Upper lobe of right lung (tissue), 1 donor: ENCODE data around the gene BBS4. TPM values are rescaled to one million over a fixed set of nuclear protein-coding genes. Genes with fewer than 3 reads are reported as not detected.
"Not testable (repeated sequence)": the region's sequence is repeated elsewhere in the genome, so short reads cannot be mapped to it uniquely, and the experiment has no call there.

Experiments
- ATAC-seq: fragments of 200-7000 bp; cut with Tn5 transposase; one replicate; pipeline ENCODE4 v1.9.1; 2020; ENCODE audit warnings: mild to moderate bottlenecking, moderate library complexity
- DNase-seq: peaks from one replicate; pipeline ENCODE4 v3.0.0-alpha.2; 2020
- H3K27ac ChIP-seq: fragments of 200-600 bp; one replicate; pipeline ENCODE4 v1.8.0; 2022
- H3K27me3 ChIP-seq: fragments of 200-600 bp; one replicate; pipeline ENCODE4 v1.8.0; 2022; ENCODE audit warnings: mild to moderate bottlenecking
- H3K36me3 ChIP-seq: fragments of 200-600 bp; one replicate; pipeline ENCODE4 v1.8.0; 2022
- H3K4me1 ChIP-seq: fragments of 200-600 bp; one replicate; pipeline ENCODE4 v1.8.0; 2022
- H3K4me3 ChIP-seq: fragments of 200-600 bp; one replicate; pipeline ENCODE4 v1.8.0; 2022; ENCODE audit warnings: mild to moderate bottlenecking
- H3K9me3 ChIP-seq: fragments of 200-600 bp; one replicate; pipeline ENCODE4 v1.8.0; 2022
- intact Hi-C: fragments of 100-400 bp; cut with DNase I; formaldehyde crosslinking; loops from one replicate; pipeline ENCODE4 v1.11.0; 2022
- total RNA-seq: library from RNA; stranded (reverse); fragmentation: NEBNext Ultra II Directional; extraction: Animal tissue kit (Norgen Biotek cat#: 25700); gene quantifications from one replicate; pipeline ENCODE4 v1.2.1, GENCODE V29; 2021
- TF ChIP-seq, protein P1 (sequence below): fragments of 200-600 bp; IDR thresholded peaks from one replicate; pipeline ENCODE4 v1.8.0; 2022; ENCODE audit warnings: antibody characterized with exemption
- donor health status: DM: no; HTN: yes; CAD: no; lungs with severe emphysema.

BBS4 gene
- total RNA-seq, 1 donor from 2014 or later = 18.1 TPM

DNA sequence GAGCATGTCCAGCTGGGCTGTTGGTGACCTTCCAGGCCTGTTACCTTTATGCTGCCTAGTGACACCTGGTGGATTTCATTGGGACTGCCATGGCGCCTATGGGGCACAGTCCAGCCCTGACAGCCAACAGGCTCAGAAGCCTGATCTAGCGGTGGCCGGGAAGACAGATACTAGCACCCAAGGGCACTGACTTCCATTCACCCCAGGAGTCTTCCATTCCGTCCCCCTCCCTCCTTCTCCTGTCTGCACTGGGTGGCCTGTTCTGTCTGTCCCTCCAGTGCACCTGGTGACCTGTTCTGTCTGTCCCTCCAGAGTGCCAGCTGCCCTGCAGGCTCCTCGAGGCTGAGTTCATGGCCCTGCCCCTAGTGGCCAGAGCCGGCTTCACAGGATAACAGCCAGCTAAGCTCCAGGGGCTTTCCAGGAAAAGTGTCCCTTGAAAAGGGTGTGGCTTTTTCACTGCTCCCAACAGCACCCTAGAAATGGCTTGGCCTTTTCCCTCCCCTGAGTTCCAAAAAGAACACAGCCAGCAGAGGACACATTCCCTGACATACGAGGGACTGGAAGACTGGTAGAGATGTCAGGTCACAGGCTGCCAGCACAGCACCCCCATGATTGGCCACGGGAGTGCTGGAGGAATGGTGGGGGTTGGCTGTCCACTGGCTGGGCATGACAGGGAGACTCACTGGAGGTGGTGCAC lies 15.2 kb upstream of the BBS4 start:
- H3K36me3 ChIP-seq, H3K9me3 ChIP-seq, H3K4me1 ChIP-seq, H3K27ac ChIP-seq, intact Hi-C loops: not testable (repeated sequence)
- Histone ChIP-seq H3K4me3 (peak overlapping the region; percentile 28), H3K27me3 (peaks cover 10% of the 10 kb centered on the region)
- DNase-seq = peak; percentile 91
- peak; percentile 99 for ATAC-seq
- TF ChIP-seq, protein P1, sequence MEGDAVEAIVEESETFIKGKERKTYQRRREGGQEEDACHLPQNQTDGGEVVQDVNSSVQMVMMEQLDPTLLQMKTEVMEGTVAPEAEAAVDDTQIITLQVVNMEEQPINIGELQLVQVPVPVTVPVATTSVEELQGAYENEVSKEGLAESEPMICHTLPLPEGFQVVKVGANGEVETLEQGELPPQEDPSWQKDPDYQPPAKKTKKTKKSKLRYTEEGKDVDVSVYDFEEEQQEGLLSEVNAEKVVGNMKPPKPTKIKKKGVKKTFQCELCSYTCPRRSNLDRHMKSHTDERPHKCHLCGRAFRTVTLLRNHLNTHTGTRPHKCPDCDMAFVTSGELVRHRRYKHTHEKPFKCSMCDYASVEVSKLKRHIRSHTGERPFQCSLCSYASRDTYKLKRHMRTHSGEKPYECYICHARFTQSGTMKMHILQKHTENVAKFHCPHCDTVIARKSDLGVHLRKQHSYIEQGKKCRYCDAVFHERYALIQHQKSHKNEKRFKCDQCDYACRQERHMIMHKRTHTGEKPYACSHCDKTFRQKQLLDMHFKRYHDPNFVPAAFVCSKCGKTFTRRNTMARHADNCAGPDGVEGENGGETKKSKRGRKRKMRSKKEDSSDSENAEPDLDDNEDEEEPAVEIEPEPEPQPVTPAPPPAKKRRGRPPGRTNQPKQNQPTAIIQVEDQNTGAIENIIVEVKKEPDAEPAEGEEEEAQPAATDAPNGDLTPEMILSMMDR = peak; percentile 70

DNA sequence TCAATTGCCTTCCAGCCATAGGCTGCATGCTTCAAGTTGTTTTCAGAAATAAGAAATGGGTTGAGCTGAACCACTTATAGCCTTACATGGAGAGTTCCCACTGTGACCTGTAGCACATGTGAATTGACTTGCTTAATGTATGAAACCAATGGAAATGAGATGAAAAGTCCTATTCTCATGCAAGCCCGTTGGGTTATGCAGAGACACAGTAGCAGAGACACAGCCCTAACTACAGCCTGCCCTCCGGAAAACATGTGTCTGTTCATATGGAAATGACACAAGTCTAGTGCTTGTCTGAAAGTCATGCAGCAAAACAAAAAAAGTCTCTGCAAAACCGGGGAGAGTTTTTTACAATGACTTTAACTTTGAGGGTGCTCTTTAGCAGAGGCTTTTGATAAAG lies 14.5 kb upstream of the BBS4 start:
- ATAC-seq = no peak
- intact Hi-C loops = no loop called here
- H3K4me1 ChIP-seq = peaks cover 4% of the 10 kb centered on the region
- no peaks in the 10 kb centered on the region for H3K9me3 ChIP-seq
- no peaks in the 10 kb centered on the region for H3K36me3 ChIP-seq
- no peak overlapping the region for H3K27ac ChIP-seq
- TF ChIP-seq, protein P1 = no peak
- H3K4me3 ChIP-seq = no peak overlapping the region
- DNase-seq = no peak
- H3K27me3 ChIP-seq = peaks cover 11% of the 10 kb centered on the region

DNA sequence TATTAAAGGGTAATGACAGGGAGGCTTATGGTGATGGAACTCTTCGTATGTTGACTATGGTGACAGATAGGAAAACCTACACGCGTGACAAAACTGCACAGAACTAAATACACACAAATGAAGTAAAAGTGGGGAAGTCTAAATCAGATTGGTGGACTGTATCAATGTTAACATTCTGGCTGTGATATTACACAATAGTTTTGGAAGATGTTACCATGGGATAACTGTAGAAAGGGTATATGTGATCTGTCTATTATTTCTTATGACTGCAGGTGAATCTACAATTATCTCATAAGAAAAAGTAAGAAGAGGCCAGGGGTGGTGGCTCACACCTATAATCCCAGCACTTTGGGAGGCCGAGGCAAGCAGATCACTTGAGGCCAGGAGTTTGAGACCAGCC lies 9.2 kb upstream of the BBS4 start:
- no peak for ATAC-seq
- intact Hi-C loops = no loop called here
- no peak overlapping the region for H3K27ac ChIP-seq
- H3K36me3 ChIP-seq = no peaks in the 10 kb centered on the region
- H3K4me1 ChIP-seq = no peaks in the 10 kb centered on the region
- H3K9me3 ChIP-seq = no peaks in the 10 kb centered on the region
- H3K27me3 ChIP-seq = peaks cover 16% of the 10 kb centered on the region
- no peak for DNase-seq
- TF ChIP-seq, protein P1 = no peak
- no peak overlapping the region for H3K4me3 ChIP-seq

DNA sequence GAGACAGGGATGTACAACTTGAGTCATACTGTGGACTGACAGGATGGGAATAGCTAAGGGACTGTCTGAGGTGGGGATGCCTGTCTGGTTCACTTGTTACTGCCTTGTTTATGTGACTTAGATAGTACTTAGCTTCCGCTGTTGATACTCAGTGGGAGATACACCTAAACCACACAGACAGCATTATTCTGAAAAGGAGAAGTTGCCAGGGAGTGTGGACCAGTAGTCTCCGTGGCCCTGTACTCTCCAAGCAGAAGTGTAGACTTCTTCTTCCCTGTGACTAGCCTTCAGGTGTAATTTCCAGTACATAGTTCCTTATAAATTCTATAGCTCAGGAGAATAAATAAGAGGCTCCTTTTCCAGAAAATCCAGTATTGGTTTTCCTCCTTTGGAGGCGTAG lies 5.1 kb upstream of the BBS4 start:
- no peaks in the 10 kb centered on the region for H3K4me1 ChIP-seq
- intact Hi-C loops = no loop called here
- DNase-seq = no peak
- H3K36me3 ChIP-seq = no peaks in the 10 kb centered on the region
- H3K27ac ChIP-seq = no peak overlapping the region
- TF ChIP-seq, protein P1 = no peak
- ATAC-seq = no peak
- H3K9me3 ChIP-seq = no peaks in the 10 kb centered on the region
- H3K27me3 ChIP-seq = peaks cover 4% of the 10 kb centered on the region
- H3K4me3 ChIP-seq = no peak overlapping the region

DNA sequence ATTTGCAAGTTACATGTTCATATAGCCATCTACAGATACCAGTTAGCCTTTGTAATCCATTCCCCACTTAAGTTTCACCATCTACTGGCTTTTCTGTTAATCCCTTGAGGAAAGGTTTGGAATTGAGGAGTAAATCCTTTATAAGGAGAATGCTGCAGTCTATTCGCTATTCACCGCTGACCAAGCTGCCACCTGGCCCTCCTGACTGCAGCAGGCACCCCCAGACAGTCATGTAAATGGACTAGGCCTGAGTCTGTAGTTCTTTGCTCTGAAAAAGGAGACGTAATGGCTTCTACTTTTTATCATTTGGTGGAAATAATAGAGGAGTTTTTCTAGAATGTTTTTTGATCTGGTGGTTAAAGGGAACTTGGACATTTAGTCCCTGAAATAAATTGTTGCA lies 3.2 kb upstream of the BBS4 start:
- intact Hi-C loops = no loop called here
- H3K36me3 ChIP-seq = no peaks in the 10 kb centered on the region
- H3K27ac ChIP-seq = no peak overlapping the region
- DNase-seq (no peak), ATAC-seq (no peak)
- peaks cover 4% of the 10 kb centered on the region for H3K4me1 ChIP-seq
- no peaks in the 10 kb centered on the region for H3K27me3 ChIP-seq
- H3K4me3 ChIP-seq = no peak overlapping the region
- no peaks in the 10 kb centered on the region for H3K9me3 ChIP-seq
- TF ChIP-seq, protein P1 = no peak
